Keratinocyte (primary cell): ENCODE results near the gene HEYL. TPM values are rescaled to one million over a fixed set of nuclear protein-coding genes. Genes with fewer than 3 reads are reported as not detected.

Source experiments
- DNase-seq: peaks from one replicate; pipeline ENCODE4 v3.0.0-alpha.2; 2011; ENCODE audit warnings: low read depth, missing footprints, low spot score
- FAIRE-seq: peaks from 2 replicates; lab custom pipeline; 2011; peaks lifted over from hg19 to GRCh38; lab: Jason Lieb, UNC
- H2AFZ ChIP-seq: 2 replicates; pipeline ENCODE4 v1.6.0; 2012; ENCODE audit warnings: low read length, control low read depth, inconsistent platforms; ENCODE audit not compliant: control insufficient read depth
- H3K27ac ChIP-seq: 2 replicates; pipeline ENCODE4 v1.5.1; 2011; ENCODE audit warnings: low read length; ENCODE audit not compliant: control insufficient read depth, insufficient read depth
- H3K27me3 ChIP-seq: 3 replicates; pipeline ENCODE4 v1.6.0; 2011; ENCODE audit warnings: low read length; ENCODE audit not compliant: control insufficient read depth, insufficient read depth; ENCODE audit errors: extremely low read depth
- H3K36me3 ChIP-seq, 2 experiments: 2 replicates in 1 of 2; 3 replicates in 1 of 2; pipeline ENCODE4 v1.5.1; 2011; ENCODE audit warnings: low read length in 2 of 2, mild to moderate bottlenecking in 1 of 2; ENCODE audit not compliant: control insufficient read depth in 2 of 2, insufficient read depth in 2 of 2; ENCODE audit errors: extremely low read depth in 1 of 2
- H3K4me1 ChIP-seq: 3 replicates; pipeline ENCODE4 v1.5.1; 2011; ENCODE audit warnings: low read length; ENCODE audit not compliant: control insufficient read depth, insufficient read depth; ENCODE audit errors: extremely low read depth
- H3K4me2 ChIP-seq: 3 replicates; pipeline ENCODE4 v1.6.0; 2011; ENCODE audit warnings: low read depth, low read length; ENCODE audit not compliant: control insufficient read depth, insufficient read depth; ENCODE audit errors: extremely low read depth
- H3K4me3 ChIP-seq, 3 experiments: fragments of 200-600 bp in 1 of 3; sonication (generic) in 1 of 3; 2 replicates in 2 of 3; 3 replicates in 1 of 3; pipeline ENCODE4 v1.5.1; 2011 to 2016; ENCODE audit warnings: low read length in 3 of 3, mild to moderate bottlenecking in 3 of 3, control low read depth in 2 of 3, inconsistent platforms in 1 of 3, low read depth in 1 of 3, mixed read lengths in 1 of 3, mixed run types in 1 of 3, moderate library complexity in 1 of 3; ENCODE audit not compliant: control insufficient read depth in 2 of 3, insufficient read depth in 2 of 3; ENCODE audit errors: extremely low read depth in 1 of 3
- H3K79me2 ChIP-seq: 2 replicates; pipeline ENCODE4 v1.6.0; 2012; ENCODE audit warnings: low read length; ENCODE audit not compliant: control insufficient read depth, insufficient read depth
- H3K9ac ChIP-seq: 3 replicates; pipeline ENCODE4 v1.6.0; 2011; ENCODE audit warnings: low read length; ENCODE audit not compliant: control insufficient read depth, insufficient read depth; ENCODE audit errors: extremely low read depth
- H3K9me1 ChIP-seq: 3 replicates; pipeline ENCODE4 v1.6.0; 2011; ENCODE audit warnings: low read length; ENCODE audit not compliant: control insufficient read depth, insufficient read depth; ENCODE audit errors: extremely low read depth
- H3K9me3 ChIP-seq: 2 replicates; pipeline ENCODE4 v1.5.1; 2012; ENCODE audit warnings: low read depth, low read length; ENCODE audit not compliant: control insufficient read depth
- H4K20me1 ChIP-seq: 3 replicates; pipeline ENCODE4 v1.6.0; 2011; ENCODE audit warnings: low read length; ENCODE audit not compliant: control insufficient read depth, insufficient read depth; ENCODE audit errors: extremely low read depth
- CTCF ChIP-seq, 3 experiments: IDR thresholded peaks in 1 of 3; conservative IDR thresholded peaks in 1 of 3; optimal IDR thresholded peaks in 1 of 3; 2 replicates in 2 of 3; 3 replicates in 1 of 3; pipeline versions ENCODE3 to v1.5.1; 2011; ENCODE audit warnings: low read length in 3 of 3, mild to moderate bottlenecking in 3 of 3, moderate library complexity in 2 of 3, control low read depth in 1 of 3, inconsistent platforms in 1 of 3; ENCODE audit not compliant: insufficient read depth in 2 of 3; ENCODE audit errors: extremely low read depth in 1 of 3
- EZH2 ChIP-seq: IDR thresholded peaks from one replicate; pipeline ENCODE4 v1.6.1; 2012; ENCODE audit warnings: inconsistent platforms, mild to moderate bottlenecking, low read length, moderate library complexity
- dilution Hi-C: fragments of 300-500 bp; cut with MboI; formaldehyde crosslinking; loops from one replicate; pipeline ENCODE4 v1.7.0; 2020; ENCODE audit warnings: low sequenced_read_pairs; ENCODE audit not compliant: extremely low pct_ligation_motif_present
- polyA plus RNA-seq, 5 experiments: library from polyadenylated mRNA; depleted of rRNA in 3 of 5; stranded (reverse) in 3 of 5; stranded (forward) in 1 of 5; unstranded in 1 of 5; fragments of >200 nt; gene quantifications; 1 replicate in 1 of 5; 2 replicates in 3 of 5; 3 replicates in 1 of 5; pipeline versions ENCODE4 v1.2.1 to v1.2.3, GENCODE V29; 2011 to 2012; ENCODE audit warnings: missing spikeins in 2 of 5, low read depth in 1 of 5, low replicate concordance in 1 of 5

Gene HEYL
- polyA plus RNA-seq, 1 donor (not counting 4 experiments of a cell fraction or from before 2014, with no cell fraction given) = not detected

GRCh38 chr1:39671433-39671792 is 32.0 kb upstream of the HEYL start:
- dilution Hi-C loops = no loop called here
- Histone ChIP-seq H3K4me1 (no peaks in the 10 kb centered on the region), H2AFZ (no peak overlapping the region), H3K9me1 (no peaks in the 10 kb centered on the region), H3K4me3 (no peak overlapping the region), H3K36me3 (no peaks in the 10 kb centered on the region), H4K20me1 (no peaks in the 10 kb centered on the region), H3K27ac (no peak overlapping the region), H3K9ac (no peak overlapping the region), H3K27me3 (peaks cover 55% of the 10 kb centered on the region), H3K79me2 (no peaks in the 10 kb centered on the region), H3K9me3 (no peaks in the 10 kb centered on the region), H3K4me2 (peak overlapping the region; percentile 50)
- DNase-seq (no peak), FAIRE-seq (no peak)
- peak; percentile 43 for TF ChIP-seq EZH2
- TF ChIP-seq CTCF (optimal IDR thresholded peaks at IDR 0.05 in 1 of 3, IDR thresholded peaks at IDR 0.05 in 1 of 3, conservative IDR thresholded peaks at IDR 0.05 in 1 of 3; ENCODE audit: extremely low read depth in 1 of 3, insufficient read depth in 2 of 3, low read length in 3 of 3) = no peak

GRCh38 chr1:39670689-39671088 is 31.2 kb upstream of the HEYL start:
- H3K9me3 ChIP-seq = no peaks in the 10 kb centered on the region
- no peak overlapping the region for H3K27ac ChIP-seq
- TF ChIP-seq EZH2 (no peak), CTCF (optimal IDR thresholded peaks at IDR 0.05 in 1 of 3, IDR thresholded peaks at IDR 0.05 in 1 of 3, conservative IDR thresholded peaks at IDR 0.05 in 1 of 3; ENCODE audit: extremely low read depth in 1 of 3, insufficient read depth in 2 of 3, low read length in 3 of 3) (no peak)
- dilution Hi-C loops = no loop called here
- no peaks in the 10 kb centered on the region for H3K79me2 ChIP-seq
- no peaks in the 10 kb centered on the region for H3K9me1 ChIP-seq
- DNase-seq (no peak), FAIRE-seq (no peak)
- no peak overlapping the region for H3K9ac ChIP-seq
- no peak overlapping the region for H3K4me3 ChIP-seq
- H3K36me3 ChIP-seq = no peaks in the 10 kb centered on the region
- no peak overlapping the region for H3K4me2 ChIP-seq
- H2AFZ ChIP-seq = no peak overlapping the region
- no peaks in the 10 kb centered on the region for H3K4me1 ChIP-seq
- no peaks in the 10 kb centered on the region for H4K20me1 ChIP-seq
- peaks cover 60% of the 10 kb centered on the region for H3K27me3 ChIP-seq
